GM19099 (cell line): Measurements from ENCODE around the gene ZNF738.
A peak's percentile ranks its signal among the peaks of the same experiment; 100 is the strongest.

Source experiments
- POLR2A ChIP-seq: IDR thresholded peaks from 3 replicates; pipeline ENCODE4 v1.6.1; 2011; ENCODE audit warnings: low read depth; ENCODE audit not compliant: insufficient read length; ENCODE audit errors: extremely low read depth

Gene ZNF738

GRCh38 chr19:21358768-21359451 lies at the start of gene ZNF738:
ZNF738 (plus strand) TSS chr19:21359000; CDS start chr19:21359141, 141 bp downstream.
- TF ChIP-seq POLR2A, result peak; percentile 80

- TF ChIP-seq POLR2A, result no peak
These were observed 44.1 kb upstream of the ZNF738 start for GRCh38 chr19:21314676-21315075.

DNA sequence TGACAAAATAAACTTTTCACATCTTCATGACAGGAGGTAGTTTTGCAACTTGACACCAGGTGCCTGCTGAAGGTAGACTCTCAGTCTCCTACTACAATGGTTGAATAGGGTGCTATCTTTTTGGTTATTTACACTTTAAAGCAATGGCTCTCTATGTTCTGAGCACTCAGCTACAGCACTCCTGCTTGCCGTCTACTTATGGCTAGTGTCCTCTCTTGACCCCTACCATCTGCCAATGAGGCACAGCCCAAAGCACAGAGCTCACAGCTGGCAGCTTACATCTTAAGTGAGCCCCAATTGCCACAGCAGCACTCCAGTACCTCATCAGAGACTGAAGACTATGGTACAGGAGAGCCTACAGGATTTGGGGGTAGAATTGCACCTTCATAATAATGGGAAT lies 41.0 kb upstream of the ZNF738 start:
- TF ChIP-seq POLR2A, result no peak

GRCh38 chr19:21321134-21321533 lies 37.7 kb upstream of the ZNF738 start:
- no peak for TF ChIP-seq POLR2A

DNA sequence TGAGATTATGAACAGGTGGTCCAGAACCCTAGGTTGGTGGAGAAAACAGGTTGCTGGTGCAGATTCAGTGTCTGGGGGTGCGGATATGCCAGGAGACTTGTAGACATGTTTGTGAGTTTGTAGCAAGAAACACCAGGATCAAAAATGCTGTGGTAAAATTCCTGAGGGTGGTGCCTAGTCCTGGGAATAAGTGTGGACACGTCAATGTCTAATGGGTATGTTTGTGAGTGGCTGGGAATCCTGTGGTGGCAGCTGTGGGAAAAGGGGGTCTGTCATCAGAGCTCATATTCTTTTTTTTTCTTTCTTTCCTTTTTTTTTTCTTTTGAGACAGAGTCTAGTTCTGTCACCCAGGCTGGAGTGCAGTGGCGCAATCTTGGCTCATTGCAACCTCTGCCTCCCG lies 36.8 kb upstream of the ZNF738 start:
- no peak for TF ChIP-seq POLR2A

DNA sequence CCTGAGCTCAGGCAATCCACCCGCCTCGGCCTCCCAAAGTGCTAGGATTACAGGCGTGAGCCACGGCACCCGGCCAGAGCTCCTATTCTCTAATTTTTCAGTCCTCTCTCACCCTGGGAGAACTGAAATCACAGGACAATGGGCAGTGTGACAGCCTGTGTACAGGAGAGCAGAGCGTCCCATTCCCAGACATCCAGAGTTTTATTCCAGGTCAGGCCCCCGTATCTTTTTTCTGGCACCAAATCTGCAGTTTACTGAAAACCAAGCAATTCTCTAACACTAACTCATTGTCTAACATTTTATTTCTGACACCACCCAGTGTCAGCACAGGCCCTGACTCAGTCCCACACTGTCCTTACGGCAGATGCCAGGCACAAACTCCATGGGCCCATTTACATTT lies 36.3 kb upstream of the ZNF738 start:
- no peak for TF ChIP-seq POLR2A

DNA sequence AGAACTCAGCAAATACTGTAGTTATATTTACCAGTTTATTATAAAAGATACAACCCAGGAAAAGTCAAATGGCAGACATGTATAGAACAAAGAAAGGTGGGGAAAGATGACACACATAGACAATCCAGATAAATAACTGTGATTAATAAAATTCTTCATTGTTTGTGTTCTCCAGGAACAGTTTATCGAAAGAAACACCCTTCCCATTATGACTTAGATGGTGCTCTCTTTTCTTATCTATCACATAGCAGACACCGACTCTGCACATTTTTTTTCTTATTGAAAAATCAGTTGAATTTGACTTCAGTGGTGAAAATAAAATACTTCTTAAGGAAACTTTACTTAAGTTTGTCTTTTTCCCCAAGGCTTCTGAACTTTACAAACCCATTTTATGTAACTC lies 35.8 kb upstream of the ZNF738 start:
- no peak for TF ChIP-seq POLR2A

DNA sequence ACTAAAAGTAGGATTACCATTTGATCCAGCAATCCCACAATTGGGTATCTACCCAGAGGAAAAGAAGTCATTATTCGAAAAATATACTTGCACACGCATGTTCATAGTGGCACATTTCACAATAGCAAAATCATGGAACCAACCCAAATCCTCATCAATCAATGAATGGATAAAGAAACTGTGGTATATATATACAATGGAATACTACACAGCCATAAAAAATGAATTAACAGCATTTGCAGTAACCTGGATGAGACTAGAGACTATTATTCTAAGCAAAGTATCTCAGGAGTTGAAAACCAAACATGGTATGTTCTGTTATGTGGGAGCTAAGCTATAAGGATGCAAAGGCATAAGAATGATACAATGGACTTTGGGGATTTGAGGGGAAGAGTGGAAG lies 32.6 kb upstream of the ZNF738 start:
- no peak for TF ChIP-seq POLR2A

GRCh38 chr19:21328406-21328805 lies 30.4 kb upstream of the ZNF738 start:
- no peak for TF ChIP-seq POLR2A

GRCh38 chr19:21328885-21329605 lies 29.8 kb upstream of the ZNF738 start, which contains the start of gene ZNF708:
ZNF708 (minus strand) TSS chr19:21329410; CDS start chr19:21329212, 198 bp downstream.
- peak; percentile 95 for TF ChIP-seq POLR2A

GRCh38 chr19:21335721-21336120 lies 23.1 kb upstream of the ZNF738 start:
- no peak for TF ChIP-seq POLR2A

- TF ChIP-seq POLR2A, result no peak
These were observed 6.0 kb upstream of the ZNF738 start for GRCh38 chr19:21352830-21353229.

- TF ChIP-seq POLR2A, result no peak
These were observed 3.5 kb downstream of the ZNF738 start for GRCh38 chr19:21362291-21362690.

- TF ChIP-seq POLR2A, result no peak
These were observed 25.3 kb downstream of the ZNF738 start for GRCh38 chr19:21383980-21384582.

DNA sequence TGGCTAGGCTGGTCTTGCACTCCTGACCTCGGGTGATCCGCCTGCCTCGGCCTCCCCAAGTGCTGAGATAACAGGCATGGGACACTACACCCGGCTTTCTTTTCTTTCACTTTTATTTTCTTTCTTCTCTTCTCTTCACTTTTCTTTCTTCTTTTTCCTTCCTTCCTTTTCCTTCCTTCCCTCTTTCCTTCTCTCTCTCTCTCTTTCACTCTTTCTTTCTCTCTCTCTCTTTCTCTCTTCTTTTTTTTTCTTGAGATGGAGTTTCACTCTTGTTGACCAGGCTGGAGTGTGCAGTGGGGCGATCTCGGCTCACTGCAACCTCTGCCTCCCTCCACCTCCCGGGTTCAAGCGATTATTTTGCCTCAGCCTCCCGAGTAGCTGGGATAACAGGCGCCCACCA lies 37.3 kb downstream of the ZNF738 start:
- no peak for TF ChIP-seq POLR2A
